H9 (cell line): ENCODE data around the gene ANK3. TPM values are rescaled to one million over a fixed set of nuclear protein-coding genes. Genes with fewer than 3 reads are reported as not detected.

Experiments used
- DNase-seq: peaks from one replicate; pipeline ENCODE4 v3.0.0-alpha.2; 2017
- H2AFZ ChIP-seq: one replicate; pipeline ENCODE4 v1.6.1; 2013; ENCODE audit warnings: mild to moderate bottlenecking, low read length, control low read depth, moderate library complexity
- H2AK5ac ChIP-seq: 2 replicates; pipeline ENCODE4 v1.6.1; 2013; ENCODE audit warnings: low read length, control low read depth, mixed read lengths; ENCODE audit not compliant: insufficient read length
- H2BK120ac ChIP-seq: one replicate; pipeline ENCODE4 v1.6.1; 2013; ENCODE audit warnings: low read depth, mild to moderate bottlenecking, low read length, control low read depth, inconsistent platforms; ENCODE audit not compliant: poor library complexity, severe bottlenecking
- H2BK12ac ChIP-seq: 2 replicates; pipeline ENCODE4 v1.6.1; 2013; ENCODE audit warnings: low read length, control low read depth, mixed read lengths, low read depth; ENCODE audit not compliant: insufficient read length
- H2BK15ac ChIP-seq: 2 replicates; pipeline ENCODE4 v1.6.1; 2013; ENCODE audit warnings: low read depth, low read length, control low read depth
- H2BK20ac ChIP-seq: one replicate; pipeline ENCODE4 v1.6.1; 2013; ENCODE audit warnings: low read depth, mild to moderate bottlenecking, low read length, control low read depth, inconsistent platforms; ENCODE audit not compliant: poor library complexity, severe bottlenecking
- H2BK5ac ChIP-seq: 2 replicates; pipeline ENCODE4 v1.6.1; 2013; ENCODE audit warnings: low read length, control low read depth, mixed read lengths; ENCODE audit not compliant: insufficient read length
- H3K14ac ChIP-seq: 2 replicates; pipeline ENCODE4 v1.6.1; 2013; ENCODE audit warnings: low read length, control low read depth; ENCODE audit not compliant: insufficient read depth
- H3K18ac ChIP-seq: 2 replicates; pipeline ENCODE4 v1.6.1; 2013; ENCODE audit warnings: low read depth, mild to moderate bottlenecking, mixed read lengths, low read length, control low read depth; ENCODE audit not compliant: insufficient read length
- H3K23ac ChIP-seq: 2 replicates; pipeline ENCODE4 v1.6.1; 2013; ENCODE audit warnings: low read length, control low read depth, mixed read lengths, low read depth; ENCODE audit not compliant: insufficient read length
- H3K23me2 ChIP-seq: 2 replicates; pipeline ENCODE4 v1.6.1; 2013; ENCODE audit warnings: low read depth, mild to moderate bottlenecking, mixed read lengths, low read length, control low read depth; ENCODE audit not compliant: insufficient read length, poor library complexity, severe bottlenecking
- H3K27ac ChIP-seq: 2 replicates; pipeline ENCODE4 v1.5.1; 2013; ENCODE audit warnings: low read length, control low read depth, mixed read lengths, low read depth; ENCODE audit not compliant: insufficient read length
- H3K27me3 ChIP-seq: 2 replicates; pipeline ENCODE4 v1.6.1; 2013; ENCODE audit warnings: low read length, control low read depth, inconsistent platforms; ENCODE audit not compliant: insufficient read depth
- H3K4ac ChIP-seq: 2 replicates; pipeline ENCODE4 v1.6.1; 2013; ENCODE audit warnings: low read depth, mild to moderate bottlenecking, control low read depth, inconsistent platforms, low read length, moderate library complexity
- H3K4me1 ChIP-seq: 2 replicates; pipeline ENCODE4 v1.6.1; 2013; ENCODE audit warnings: low read length, control low read depth, inconsistent platforms; ENCODE audit not compliant: insufficient read depth
- H3K4me2 ChIP-seq: 2 replicates; pipeline ENCODE4 v1.6.1; 2013; ENCODE audit warnings: low read length, control low read depth, mixed read lengths; ENCODE audit not compliant: insufficient read length, insufficient read depth
- H3K56ac ChIP-seq: 2 replicates; pipeline ENCODE4 v1.6.1; 2013; ENCODE audit warnings: low read depth, mild to moderate bottlenecking, mixed read lengths, low read length, control low read depth; ENCODE audit not compliant: insufficient read length
- H3K79me1 ChIP-seq: 2 replicates; pipeline ENCODE4 v1.6.1; 2013; ENCODE audit warnings: low read depth, mild to moderate bottlenecking, moderate library complexity, low read length, control low read depth, inconsistent platforms; ENCODE audit not compliant: insufficient read depth, poor library complexity, severe bottlenecking
- H3K79me2 ChIP-seq: 2 replicates; pipeline ENCODE4 v1.6.1; 2013; ENCODE audit warnings: low read length, control low read depth, inconsistent platforms; ENCODE audit not compliant: insufficient read depth
- H3K9ac ChIP-seq: 2 replicates; pipeline ENCODE4 v1.6.1; 2013; ENCODE audit warnings: low read length, control low read depth, mixed read lengths; ENCODE audit not compliant: insufficient read length; ENCODE audit errors: extremely low read depth
- H3K9me3 ChIP-seq: one replicate; pipeline ENCODE4 v1.6.1; 2013; ENCODE audit warnings: low read depth, low read length, inconsistent platforms; ENCODE audit not compliant: control insufficient read depth
- H3T11ph ChIP-seq: one replicate; pipeline ENCODE4 v1.6.1; 2013; ENCODE audit warnings: mild to moderate bottlenecking, low read length, control low read depth, inconsistent platforms
- H4K20me1 ChIP-seq: one replicate; pipeline ENCODE4 v1.6.1; 2013; ENCODE audit not compliant: control insufficient read depth, insufficient read length, insufficient read depth
- H4K5ac ChIP-seq: 2 replicates; pipeline ENCODE4 v1.6.1; 2013; ENCODE audit warnings: low read depth, mild to moderate bottlenecking, mixed read lengths, low read length, control low read depth; ENCODE audit not compliant: insufficient read length
- H4K8ac ChIP-seq: replicated peaks from 2 replicates; pipeline ENCODE4 v1.6.1; 2013; ENCODE audit warnings: low read length, control low read depth, mixed read lengths, low read depth; ENCODE audit not compliant: insufficient read length
- H4K91ac ChIP-seq: 2 replicates; pipeline ENCODE4 v1.6.1; 2013; ENCODE audit warnings: low read depth, mild to moderate bottlenecking, moderate library complexity, mixed read lengths, low read length, control low read depth; ENCODE audit not compliant: insufficient read length
- H3K27ac Mint-ChIP-seq, 3 experiments: 2 replicates in 2 of 3; 3 replicates in 1 of 3; pipeline ENCODE4 v1.8.0; 2020 to 2021; ENCODE audit warnings: mixed read lengths in 3 of 3, mild to moderate bottlenecking in 1 of 3, moderate library complexity in 1 of 3
- H3K27me3 Mint-ChIP-seq: 2 replicates; pipeline ENCODE4 v1.8.0; 2021; ENCODE audit warnings: low read depth, mild to moderate bottlenecking, moderate library complexity, mixed read lengths
- H3K36me3 Mint-ChIP-seq, 3 experiments: 2 replicates in 2 of 3; 3 replicates in 1 of 3; pipeline ENCODE4 v1.8.0; 2020 to 2021; ENCODE audit warnings: low read depth in 3 of 3, mixed read lengths in 3 of 3; ENCODE audit not compliant: insufficient read depth in 1 of 3
- H3K4me1 Mint-ChIP-seq, 2 experiments: 2 replicates each; pipeline ENCODE4 v1.8.0; 2020; ENCODE audit warnings: mixed read lengths in 2 of 2
- H3K4me3 Mint-ChIP-seq, 2 experiments: 2 replicates in 1 of 2; 3 replicates in 1 of 2; pipeline ENCODE4 v1.8.0; 2020 to 2021; ENCODE audit warnings: mild to moderate bottlenecking in 2 of 2, mixed read lengths in 2 of 2, moderate library complexity in 1 of 2
- H3K9me3 Mint-ChIP-seq, 2 experiments: 2 replicates in 1 of 2; 3 replicates in 1 of 2; pipeline ENCODE4 v1.8.0; 2020; ENCODE audit warnings: mild to moderate bottlenecking in 2 of 2, mixed read lengths in 2 of 2, moderate library complexity in 1 of 2
- WGBS: extraction: QIAGEN DNeasy Blood & Tissue Kit; methylation state at CpG from one replicate; pipeline ENCODE4 v1.1.7; 2013; ENCODE audit warnings: missing lambda C conversion rate, low lambda C conversion rate, mixed read lengths; ENCODE audit not compliant: insufficient read length; ENCODE audit errors: extremely low coverage; 5-methylcytosine and 5-hydroxymethylcytosine counted together
- total RNA-seq: library from RNA; stranded (reverse); gene quantifications from 2 replicates; pipeline ENCODE4 v1.2.1, GENCODE V29; 2021
- TF ChIP-seq, protein P1 (sequence below): fragments of 200-600 bp; sonication (generic); conservative IDR thresholded peaks from 3 replicates; pipeline ENCODE4 v1.8.0; 2021; ENCODE audit warnings: antibody characterized with exemption, mild to moderate bottlenecking

ANK3 gene
- total RNA-seq, 1 experiment from 2014 or later = 59.6 TPM

DNA sequence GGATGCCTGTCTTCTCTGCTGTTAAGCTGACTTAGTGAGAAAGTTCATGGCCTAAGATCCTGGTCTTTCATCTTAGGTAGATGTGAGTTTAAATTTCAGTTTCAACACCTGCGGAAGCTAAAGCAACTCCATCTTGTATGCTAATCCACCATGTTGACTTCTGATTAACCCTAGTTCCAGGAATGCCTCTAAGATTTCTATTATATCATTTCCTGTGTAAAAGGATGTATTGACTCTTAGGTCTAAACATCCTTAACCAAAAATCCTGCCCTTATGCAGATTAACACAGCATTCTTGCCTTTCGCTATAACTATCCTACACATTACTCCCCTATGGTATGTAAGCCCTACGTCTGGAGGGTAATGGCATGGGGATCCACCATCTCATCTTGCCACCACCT lies 388.9 kb downstream of the ANK3 start:
- Histone ChIP-seq H3K79me2 (no peaks in the 10 kb centered on the region), H2BK120ac (no peak overlapping the region), H3K4me1 (peaks cover 10% of the 10 kb centered on the region; the same call in 1 of the 2 replicates), H3K27ac (no peak overlapping the region), H4K20me1 (no peaks in the 10 kb centered on the region), H3K4ac (no peak overlapping the region), H3K23me2 (no peaks in the 10 kb centered on the region), H2BK20ac (no peak overlapping the region), H2BK12ac (no peak overlapping the region), H3K56ac (no peak overlapping the region), H3K27me3 (no peaks in the 10 kb centered on the region), H2AFZ (no peak overlapping the region), H3K9ac (no peak overlapping the region), H3K79me1 (no peaks in the 10 kb centered on the region), H4K5ac (no peak overlapping the region), H2BK15ac (no peak overlapping the region), H3T11ph (no peak overlapping the region), H3K9me3 (no peaks in the 10 kb centered on the region), H3K14ac (no peak overlapping the region), H3K4me2 (no peak overlapping the region), H4K91ac (no peak overlapping the region), H3K23ac (no peak overlapping the region), H3K18ac (no peak overlapping the region), H2BK5ac (no peak overlapping the region), H2AK5ac (no peak overlapping the region), H4K8ac (no peak overlapping the region)
- Mint-ChIP-seq H3K4me1 (peaks cover 8 to 18% of the 10 kb centered on the region in 2 experiments), H3K9me3 (peaks cover 10 to 11% of the 10 kb centered on the region in 2 experiments; a peak in 4 of 5 replicates), H3K36me3 (peaks cover 2 to 32% (median 11%) of the 10 kb centered on the region in 3 experiments; a peak in 6 of 7 replicates), H3K27ac (no peak overlapping the region), H3K27me3 (no peaks in the 10 kb centered on the region), H3K4me3 (no peak overlapping the region)
- TF ChIP-seq, protein P1, sequence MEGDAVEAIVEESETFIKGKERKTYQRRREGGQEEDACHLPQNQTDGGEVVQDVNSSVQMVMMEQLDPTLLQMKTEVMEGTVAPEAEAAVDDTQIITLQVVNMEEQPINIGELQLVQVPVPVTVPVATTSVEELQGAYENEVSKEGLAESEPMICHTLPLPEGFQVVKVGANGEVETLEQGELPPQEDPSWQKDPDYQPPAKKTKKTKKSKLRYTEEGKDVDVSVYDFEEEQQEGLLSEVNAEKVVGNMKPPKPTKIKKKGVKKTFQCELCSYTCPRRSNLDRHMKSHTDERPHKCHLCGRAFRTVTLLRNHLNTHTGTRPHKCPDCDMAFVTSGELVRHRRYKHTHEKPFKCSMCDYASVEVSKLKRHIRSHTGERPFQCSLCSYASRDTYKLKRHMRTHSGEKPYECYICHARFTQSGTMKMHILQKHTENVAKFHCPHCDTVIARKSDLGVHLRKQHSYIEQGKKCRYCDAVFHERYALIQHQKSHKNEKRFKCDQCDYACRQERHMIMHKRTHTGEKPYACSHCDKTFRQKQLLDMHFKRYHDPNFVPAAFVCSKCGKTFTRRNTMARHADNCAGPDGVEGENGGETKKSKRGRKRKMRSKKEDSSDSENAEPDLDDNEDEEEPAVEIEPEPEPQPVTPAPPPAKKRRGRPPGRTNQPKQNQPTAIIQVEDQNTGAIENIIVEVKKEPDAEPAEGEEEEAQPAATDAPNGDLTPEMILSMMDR = no peak
- DNase-seq = no peak
- WGBS = no CpG with 5 or more reads among the region's 3 CpGs
